HCT116 (cell line): ENCODE results near the gene CYP1A2. TPM values are rescaled to one million over a fixed set of nuclear protein-coding genes. Genes with fewer than 3 reads are reported as not detected.
A peak's percentile ranks its signal among the peaks of the same experiment; 100 is the strongest.

Experiments
- ATAC-seq: fragments of 200-7000 bp; cut with Tn5 transposase; 2 replicates; pipeline ENCODE4 v1.9.1; 2020; ENCODE audit warnings: mild to moderate bottlenecking, moderate library complexity
- BruUV-seq: library from RNA; stranded (reverse); fragments of 400-500 nt; replicated peaks from 2 replicates; lab custom pipeline; 2021; lab: Mats Ljungman, UMichigan
- CTCF ChIA-PET: fragments of 300-600 bp; sonication (Branson Sonifier 250); formaldehyde crosslinking; loops from one replicate; lab custom pipeline; 2021; ENCODE audit warnings: antibody characterized with exemption; lab: Charles Lee
- POLR2A ChIA-PET: fragments of 300-600, 350-600 bp; sonication (Branson Sonifier 250); formaldehyde crosslinking; loops from one replicate; lab custom pipeline; 2021; ENCODE audit warnings: antibody characterized with exemption; lab: Charles Lee
- RAD21 ChIA-PET, 2 experiments: fragments of 300-600 bp; sonication (Branson Sonifier 250); formaldehyde crosslinking; loops; one replicate each; lab custom pipeline; 2023; ENCODE audit warnings: low total read pairs in 2 of 2; ENCODE audit not compliant: uncharacterized antibody in 2 of 2, unreplicated experiment in 2 of 2, low non-redundant PET in 1 of 2; lab: Charles Lee
- DNase-seq: peaks from one replicate; pipeline ENCODE4 v3.0.0-alpha.2; 2010; ENCODE audit warnings: low read depth, low spot score
- H2AFZ ChIP-seq: fragments of 200-600 bp; shearing (Covaris generic), sonication (generic); 2 replicates; pipeline ENCODE4 v1.6.1; 2017; ENCODE audit warnings: low read depth, mixed run types, mixed read lengths, antibody characterized with exemption, low read length; ENCODE audit not compliant: poor library complexity, severe bottlenecking
- H3K27ac ChIP-seq: 2 replicates; pipeline ENCODE4 v1.5.1; 2012; ENCODE audit warnings: low read depth, low read length
- H3K27me3 ChIP-seq: fragments of 200-600 bp; sonication (generic); 2 replicates; pipeline ENCODE4 v1.6.1; 2016; ENCODE audit warnings: mixed run types, low read length, mixed read lengths; ENCODE audit not compliant: insufficient read depth
- H3K36me3 ChIP-seq, 2 experiments: fragments of 200-500 bp in 1 of 2; fragments of 200-600 bp in 1 of 2; sonication (Bioruptor generic) in 1 of 2; sonication (generic) in 1 of 2; 2 replicates each; pipeline versions ENCODE4 v1.5.1 to v1.6.1; 2014 to 2016; ENCODE audit warnings: low read length in 2 of 2, inconsistent platforms in 1 of 2, mixed read lengths in 1 of 2, mixed run types in 1 of 2; ENCODE audit not compliant: insufficient read depth in 2 of 2, control insufficient read depth in 1 of 2
- H3K4me1 ChIP-seq, 2 experiments: fragments of 200-600 bp in 1 of 2; sonication (generic) in 1 of 2; 2 replicates each; pipeline versions ENCODE4 v1.5.1 to v1.6.1; 2012 to 2017; ENCODE audit warnings: low read length in 2 of 2, inconsistent platforms in 1 of 2, mild to moderate bottlenecking in 1 of 2, mixed read lengths in 1 of 2, mixed run types in 1 of 2, moderate library complexity in 1 of 2; ENCODE audit not compliant: insufficient read depth in 2 of 2, control insufficient read depth in 1 of 2
- H3K4me2 ChIP-seq: fragments of 200-600 bp; sonication (generic); 2 replicates; pipeline ENCODE4 v1.6.1; 2017; ENCODE audit warnings: mixed run types, low read length, mixed read lengths
- H3K4me3 ChIP-seq, 2 experiments: fragments of 200-600 bp in 1 of 2; sonication (generic) in 1 of 2; replicated peaks in 1 of 2; 2 replicates each; pipeline ENCODE4 v1.5.1; 2011 to 2016; ENCODE audit warnings: low read length in 2 of 2, control low read depth in 1 of 2, low read depth in 1 of 2, mild to moderate bottlenecking in 1 of 2, mixed read lengths in 1 of 2, mixed run types in 1 of 2
- H3K79me2 ChIP-seq: fragments of 200-600 bp; sonication (generic); 2 replicates; pipeline ENCODE4 v1.6.1; 2017; ENCODE audit warnings: mild to moderate bottlenecking, mixed run types, low read length, moderate library complexity, mixed read lengths; ENCODE audit not compliant: insufficient read depth
- H3K9ac ChIP-seq: fragments of 200-600 bp; sonication (generic); 2 replicates; pipeline ENCODE4 v1.6.1; 2016; ENCODE audit warnings: low read length, mixed read lengths
- H3K9me2 ChIP-seq: fragments of 200-600 bp; sonication (generic), shearing (Covaris generic); 2 replicates; pipeline ENCODE4 v1.6.1; 2017; ENCODE audit warnings: mixed run types, mild to moderate bottlenecking, moderate library complexity; ENCODE audit not compliant: insufficient read depth
- H3K9me3 ChIP-seq, 2 experiments: fragments of 200-500 bp in 1 of 2; fragments of 200-600 bp in 1 of 2; sonication (Bioruptor generic) in 1 of 2; sonication (generic) in 1 of 2; 2 replicates each; pipeline ENCODE4 v1.6.1; 2014 to 2017; ENCODE audit warnings: low read length in 2 of 2, mixed read lengths in 2 of 2, inconsistent platforms in 1 of 2, low read depth in 1 of 2, mild to moderate bottlenecking in 1 of 2, mixed run types in 1 of 2, moderate library complexity in 1 of 2; ENCODE audit not compliant: control insufficient read depth in 1 of 2, insufficient read depth in 1 of 2
- H4K20me1 ChIP-seq: fragments of 200-600 bp; sonication (generic), shearing (Covaris generic); 2 replicates; pipeline ENCODE4 v1.6.1; 2017; ENCODE audit warnings: mixed run types, mild to moderate bottlenecking, moderate library complexity; ENCODE audit not compliant: insufficient read depth
- CBX3 ChIP-seq: IDR thresholded peaks from 2 replicates; pipeline ENCODE4 v1.6.1; 2012; ENCODE audit warnings: low read depth
- EZH2 ChIP-seq: fragments of 200-600 bp; sonication (generic); IDR thresholded peaks from 2 replicates; pipeline ENCODE4 v1.6.1; 2017; ENCODE audit warnings: antibody characterized with exemption, mixed run types
- EZH2phosphoT487 ChIP-seq: fragments of 200-600 bp; IDR thresholded peaks from 2 replicates; pipeline ENCODE4 v1.6.1; 2018; ENCODE audit warnings: antibody characterized with exemption, borderline replicate concordance
- FOSL1 ChIP-seq: IDR thresholded peaks from 2 replicates; pipeline ENCODE4 v1.6.1; 2012; ENCODE audit warnings: low read depth
- POLR2A ChIP-seq: IDR thresholded peaks from 2 replicates; pipeline ENCODE4 v1.7.0; 2011; ENCODE audit warnings: borderline replicate concordance; ENCODE audit not compliant: insufficient read depth, insufficient read length; ENCODE audit errors: extremely low read depth
- POLR2AphosphoS5 ChIP-seq: IDR thresholded peaks from 2 replicates; pipeline ENCODE4 v1.6.1; 2011; ENCODE audit warnings: mild to moderate bottlenecking, low read depth, low read length, moderate library complexity
- TCF7L2 ChIP-seq: IDR thresholded peaks from 2 replicates; pipeline ENCODE4 v1.7.0; 2011; ENCODE audit warnings: borderline replicate concordance, inconsistent platforms; ENCODE audit not compliant: insufficient read depth, insufficient read length; ENCODE audit errors: extremely low read depth
- ZFX ChIP-seq: fragments of 450-650 bp; IDR thresholded peaks from 2 replicates; pipeline ENCODE4 v1.6.1; 2017
- intact Hi-C: fragments of 100-400 bp; cut with micrococcal nuclease; formaldehyde crosslinking; loops from 2 replicates; pipeline ENCODE4 v1.10.0; 2022
- total RNA-seq: library from RNA; stranded (reverse); gene quantifications from one replicate; pipeline ENCODE4 v1.2.1, GENCODE V29; 2021; ENCODE audit not compliant: unreplicated experiment
- TF ChIP-seq, protein P1 (sequence below): IDR thresholded peaks from 2 replicates; pipeline ENCODE4 v1.6.1; 2012; ENCODE audit warnings: low read depth
- TF ChIP-seq, protein P2 (sequence below): IDR thresholded peaks from 2 replicates; pipeline ENCODE4 v1.6.1; 2012

The CYP1A2 gene
- total RNA-seq, 1 experiment from 2014 or later = not detected

DNA sequence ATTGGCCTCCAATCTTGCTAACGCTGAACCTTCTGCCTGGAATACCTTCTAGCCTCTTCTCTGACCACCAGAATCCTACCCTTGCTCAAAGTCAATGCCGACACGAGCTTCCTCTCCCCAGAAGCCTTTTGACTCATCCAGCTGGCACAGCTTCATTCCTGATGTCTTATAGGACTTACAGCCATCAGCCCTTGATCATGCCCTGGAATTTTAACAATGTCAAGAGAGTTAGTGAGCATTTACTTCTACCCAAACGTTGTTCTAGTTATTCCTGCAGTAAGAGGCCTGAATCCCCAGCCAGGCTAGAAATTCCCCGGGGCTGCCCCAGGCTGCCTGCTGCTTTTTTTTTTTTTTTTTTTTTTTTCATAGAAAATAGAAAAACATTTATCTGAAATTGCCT is 3.9 kb downstream of the CYP1A2 start:
- H3K27me3 ChIP-seq = no peaks in the 10 kb centered on the region
- DNase-seq (no peak), ATAC-seq (peak; percentile 14; the same call in 1 of the 2 replicates)
- H3K4me3 ChIP-seq = no peak overlapping the region
- 0 out of 2 replicates have a peak overlapping the region, but pooled peaks have one; percentile 1 for H3K4me2 ChIP-seq
- no peaks in the 10 kb centered on the region for H4K20me1 ChIP-seq
- no peaks in the 10 kb centered on the region for H3K9me2 ChIP-seq
- no peak overlapping the region for H3K27ac ChIP-seq
- H3K79me2 ChIP-seq = no peaks in the 10 kb centered on the region
- ChIA-PET POLR2A (no interaction called here), CTCF (no interaction called here), RAD21 (no interaction called here)
- H3K9me3 ChIP-seq = no peaks in the 10 kb centered on the region
- no peak overlapping the region for H3K9ac ChIP-seq
- TF ChIP-seq POLR2AphosphoS5 = no peak
- TF ChIP-seq EZH2 = no peak
- TF ChIP-seq CBX3 = no peak
- TF ChIP-seq POLR2A = no peak
- H2AFZ ChIP-seq = no peak overlapping the region
- H3K4me1 ChIP-seq = peaks cover 0 to 10% of the 10 kb centered on the region in 2 experiments; a peak in 2 of 4 replicates
- intact Hi-C loops = no loop called here
- H3K36me3 ChIP-seq = no peaks in the 10 kb centered on the region
- BruUV-seq = no TSS peak

DNA sequence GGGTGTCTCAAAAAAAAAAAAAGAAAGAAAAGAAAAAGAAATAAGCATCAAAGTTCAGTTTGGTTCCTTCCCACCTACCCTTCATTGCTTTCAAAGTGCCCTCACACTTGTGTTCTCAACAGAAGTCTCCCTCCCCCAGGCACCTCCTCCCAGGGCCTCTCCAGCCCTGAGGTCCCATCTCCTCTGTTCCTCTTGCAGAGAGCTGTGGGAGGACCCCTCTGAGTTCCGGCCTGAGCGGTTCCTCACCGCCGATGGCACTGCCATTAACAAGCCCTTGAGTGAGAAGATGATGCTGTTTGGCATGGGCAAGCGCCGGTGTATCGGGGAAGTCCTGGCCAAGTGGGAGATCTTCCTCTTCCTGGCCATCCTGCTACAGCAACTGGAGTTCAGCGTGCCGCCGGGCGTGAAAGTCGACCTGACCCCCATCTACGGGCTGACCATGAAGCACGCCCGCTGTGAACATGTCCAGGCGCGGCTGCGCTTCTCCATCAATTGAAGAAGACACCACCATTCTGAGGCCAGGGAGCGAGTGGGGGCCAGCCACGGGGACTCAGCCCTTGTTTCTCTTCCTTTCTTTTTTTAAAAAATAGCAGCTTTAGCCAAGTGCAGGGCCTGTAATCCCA is 6.1 kb downstream of the CYP1A2 start:
- Histone ChIP-seq H3K79me2 (no peaks in the 10 kb centered on the region), H2AFZ (no peak overlapping the region), H3K4me2 (no peak overlapping the region), H3K27me3 (no peaks in the 10 kb centered on the region), H3K36me3 (no peaks in the 10 kb centered on the region), H4K20me1 (no peaks in the 10 kb centered on the region), H3K9me2 (no peaks in the 10 kb centered on the region), H3K4me1 (peaks cover 0 to 10% of the 10 kb centered on the region in 2 experiments; a peak in 2 of 4 replicates), H3K9me3 (no peaks in the 10 kb centered on the region), H3K4me3 (no peak overlapping the region), H3K27ac (no peak overlapping the region), H3K9ac (no peak overlapping the region)
- DNase-seq (no peak), ATAC-seq (no peak)
- BruUV-seq = no TSS peak
- TF ChIP-seq, protein P1, sequence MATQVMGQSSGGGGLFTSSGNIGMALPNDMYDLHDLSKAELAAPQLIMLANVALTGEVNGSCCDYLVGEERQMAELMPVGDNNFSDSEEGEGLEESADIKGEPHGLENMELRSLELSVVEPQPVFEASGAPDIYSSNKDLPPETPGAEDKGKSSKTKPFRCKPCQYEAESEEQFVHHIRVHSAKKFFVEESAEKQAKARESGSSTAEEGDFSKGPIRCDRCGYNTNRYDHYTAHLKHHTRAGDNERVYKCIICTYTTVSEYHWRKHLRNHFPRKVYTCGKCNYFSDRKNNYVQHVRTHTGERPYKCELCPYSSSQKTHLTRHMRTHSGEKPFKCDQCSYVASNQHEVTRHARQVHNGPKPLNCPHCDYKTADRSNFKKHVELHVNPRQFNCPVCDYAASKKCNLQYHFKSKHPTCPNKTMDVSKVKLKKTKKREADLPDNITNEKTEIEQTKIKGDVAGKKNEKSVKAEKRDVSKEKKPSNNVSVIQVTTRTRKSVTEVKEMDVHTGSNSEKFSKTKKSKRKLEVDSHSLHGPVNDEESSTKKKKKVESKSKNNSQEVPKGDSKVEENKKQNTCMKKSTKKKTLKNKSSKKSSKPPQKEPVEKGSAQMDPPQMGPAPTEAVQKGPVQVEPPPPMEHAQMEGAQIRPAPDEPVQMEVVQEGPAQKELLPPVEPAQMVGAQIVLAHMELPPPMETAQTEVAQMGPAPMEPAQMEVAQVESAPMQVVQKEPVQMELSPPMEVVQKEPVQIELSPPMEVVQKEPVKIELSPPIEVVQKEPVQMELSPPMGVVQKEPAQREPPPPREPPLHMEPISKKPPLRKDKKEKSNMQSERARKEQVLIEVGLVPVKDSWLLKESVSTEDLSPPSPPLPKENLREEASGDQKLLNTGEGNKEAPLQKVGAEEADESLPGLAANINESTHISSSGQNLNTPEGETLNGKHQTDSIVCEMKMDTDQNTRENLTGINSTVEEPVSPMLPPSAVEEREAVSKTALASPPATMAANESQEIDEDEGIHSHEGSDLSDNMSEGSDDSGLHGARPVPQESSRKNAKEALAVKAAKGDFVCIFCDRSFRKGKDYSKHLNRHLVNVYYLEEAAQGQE = no peak
- TF ChIP-seq POLR2AphosphoS5 (no peak), CBX3 (no peak), FOSL1 (no peak), EZH2phosphoT487 (no peak), ZFX (no peak), TCF7L2 (no peak), EZH2 (no peak)
- TF ChIP-seq, protein P2, sequence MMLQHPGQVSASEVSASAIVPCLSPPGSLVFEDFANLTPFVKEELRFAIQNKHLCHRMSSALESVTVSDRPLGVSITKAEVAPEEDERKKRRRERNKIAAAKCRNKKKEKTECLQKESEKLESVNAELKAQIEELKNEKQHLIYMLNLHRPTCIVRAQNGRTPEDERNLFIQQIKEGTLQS = no peak
- ChIA-PET POLR2A (no interaction called here), CTCF (interaction anchor here (1.3 kb wide), 1 partner anchor 14 kb away, joined by 5 read pairs; no protein-coding TSS in a partner anchor), RAD21 (no interaction called here)
- intact Hi-C loops = no loop called here
